Stimulated activated CD4-positive, alpha-beta T cell treated with anti-CD3 and anti-CD28 coated beads, Interleukin-12 subunit alpha, Interleukin-12 subunit beta, amount 100 ng/mL, for 24 hours (primary cell): Measurements from ENCODE around the gene ITGA5.

Source experiments
- DNase-seq, 2 experiments: peaks; one replicate each; pipeline ENCODE4 v3.0.0-alpha.2; 2020; ENCODE audit warnings: low read depth in 2 of 2

The ITGA5 gene

GRCh38 chr12:54430471-54431069 lies 11.5 kb upstream of the ITGA5 start:
- DNase-seq: no peak

DNA sequence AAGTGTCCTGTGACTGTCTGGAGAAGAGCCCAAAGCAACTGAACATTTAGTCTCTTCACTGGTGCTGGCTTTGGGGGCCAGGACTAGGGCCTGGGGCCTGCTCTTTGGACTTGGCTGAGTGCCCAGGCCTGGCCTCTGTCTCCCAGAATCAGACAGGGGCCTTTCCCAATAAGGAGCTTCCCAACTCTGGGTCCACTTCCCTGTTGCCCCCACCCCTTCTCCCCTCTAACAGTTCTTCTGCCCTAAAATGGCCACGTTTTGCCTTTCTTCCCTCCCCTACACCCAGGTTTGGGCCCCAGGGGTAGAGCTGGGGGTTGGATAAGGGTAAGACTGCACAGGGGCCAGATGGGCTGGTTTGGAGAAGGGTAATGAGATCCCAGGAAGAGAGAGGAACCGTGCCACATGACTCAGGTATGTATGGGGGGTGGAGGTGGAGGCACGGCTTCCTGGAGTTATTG lies 10.0 kb upstream of the ITGA5 start:
- no peak for DNase-seq

- DNase-seq: no peak
Observed at GRCh38 chr12:54428050-54429013, 9.3 kb upstream of the ITGA5 start.

DNA sequence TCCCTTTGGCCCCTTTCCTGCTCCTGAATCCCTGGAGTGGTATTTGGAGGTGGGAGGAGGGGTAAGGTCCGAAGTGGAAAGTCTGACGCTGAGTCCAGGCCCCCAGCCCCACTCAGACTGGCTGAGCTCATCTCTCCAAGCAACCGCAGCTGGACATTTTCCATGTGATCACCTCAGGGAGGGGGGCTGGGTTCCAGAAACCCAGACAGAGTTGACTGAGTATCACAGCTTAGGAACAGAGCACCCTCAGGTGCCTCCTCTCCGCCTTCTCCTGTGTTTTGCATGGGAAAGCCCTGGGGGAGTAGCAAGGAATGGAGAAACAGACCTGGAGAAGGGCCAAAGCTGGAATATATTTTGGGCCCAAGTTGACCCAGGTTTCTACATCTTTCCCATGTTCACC lies 8.0 kb upstream of the ITGA5 start:
- no peak for DNase-seq

DNA sequence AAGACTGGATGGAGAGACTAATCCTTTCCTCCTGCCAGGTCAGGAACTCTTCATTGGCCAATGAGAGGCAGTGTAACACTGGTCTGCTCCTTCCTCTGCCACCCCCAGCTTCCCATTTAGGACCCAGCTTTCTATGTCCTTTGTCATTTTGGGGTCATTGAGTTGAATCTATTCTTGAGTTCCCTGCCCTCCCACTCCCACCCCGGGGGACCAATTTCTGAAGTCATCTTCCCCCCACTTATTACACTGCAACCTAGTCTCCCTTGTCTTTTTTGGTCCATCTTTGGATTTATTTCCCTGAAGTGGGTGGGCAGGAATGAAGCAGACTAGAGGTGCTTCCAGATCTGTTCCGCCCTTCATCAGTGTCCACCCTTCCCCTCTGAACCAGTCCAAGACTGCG lies 7.6 kb upstream of the ITGA5 start:
- no peak for DNase-seq

GRCh38 chr12:54425702-54426101 lies 6.6 kb upstream of the ITGA5 start:
- no peak for DNase-seq

DNA sequence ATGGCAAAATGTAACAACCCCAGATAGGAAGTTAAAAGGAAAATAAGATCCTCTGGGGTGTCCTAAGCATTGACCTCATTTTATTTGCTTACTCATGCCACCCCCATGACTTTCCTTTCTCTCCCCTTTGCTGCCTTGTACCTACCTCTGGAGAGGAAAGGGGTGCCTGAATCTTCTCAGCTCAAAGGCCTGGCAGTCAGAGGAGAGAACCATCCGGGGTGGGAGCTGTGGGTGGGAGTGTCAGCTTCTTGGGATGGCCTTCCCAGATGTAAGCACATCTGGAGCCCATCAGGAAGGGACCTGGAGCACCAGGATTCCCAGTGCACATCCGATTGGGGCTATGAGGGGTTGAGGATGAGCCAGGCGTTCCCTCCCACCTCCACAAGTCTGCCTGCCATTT lies 5.2 kb upstream of the ITGA5 start:
- DNase-seq: no peak

DNA sequence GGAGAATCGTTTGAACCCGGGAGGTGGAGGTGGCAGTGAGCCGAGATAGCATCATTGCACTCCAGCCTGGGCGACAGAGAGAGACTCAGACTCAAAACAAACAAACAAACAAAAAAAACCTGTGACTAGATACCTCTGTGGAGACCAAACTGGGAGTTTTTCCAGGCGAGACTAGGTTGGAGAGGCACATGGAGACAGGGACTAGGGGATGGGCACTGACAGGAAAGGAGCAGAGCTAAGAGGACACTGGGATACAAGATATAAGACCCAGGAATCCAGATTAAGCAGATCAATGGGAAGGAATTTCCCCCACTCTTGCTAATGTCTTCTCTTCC lies 4.7 kb upstream of the ITGA5 start:
- no peak for DNase-seq

GRCh38 chr12:54421879-54422250 lies 2.8 kb upstream of the ITGA5 start:
- no peak for DNase-seq

- DNase-seq: no peak
Observed at GRCh38 chr12:54421175-54421878, 2.3 kb upstream of the ITGA5 start.

GRCh38 chr12:54420766-54421144 lies 1.7 kb upstream of the ITGA5 start:
- DNase-seq: no peak

- no peak for DNase-seq
Observed at GRCh38 chr12:54418441-54419087, 502 bp downstream of the ITGA5 start.

DNA sequence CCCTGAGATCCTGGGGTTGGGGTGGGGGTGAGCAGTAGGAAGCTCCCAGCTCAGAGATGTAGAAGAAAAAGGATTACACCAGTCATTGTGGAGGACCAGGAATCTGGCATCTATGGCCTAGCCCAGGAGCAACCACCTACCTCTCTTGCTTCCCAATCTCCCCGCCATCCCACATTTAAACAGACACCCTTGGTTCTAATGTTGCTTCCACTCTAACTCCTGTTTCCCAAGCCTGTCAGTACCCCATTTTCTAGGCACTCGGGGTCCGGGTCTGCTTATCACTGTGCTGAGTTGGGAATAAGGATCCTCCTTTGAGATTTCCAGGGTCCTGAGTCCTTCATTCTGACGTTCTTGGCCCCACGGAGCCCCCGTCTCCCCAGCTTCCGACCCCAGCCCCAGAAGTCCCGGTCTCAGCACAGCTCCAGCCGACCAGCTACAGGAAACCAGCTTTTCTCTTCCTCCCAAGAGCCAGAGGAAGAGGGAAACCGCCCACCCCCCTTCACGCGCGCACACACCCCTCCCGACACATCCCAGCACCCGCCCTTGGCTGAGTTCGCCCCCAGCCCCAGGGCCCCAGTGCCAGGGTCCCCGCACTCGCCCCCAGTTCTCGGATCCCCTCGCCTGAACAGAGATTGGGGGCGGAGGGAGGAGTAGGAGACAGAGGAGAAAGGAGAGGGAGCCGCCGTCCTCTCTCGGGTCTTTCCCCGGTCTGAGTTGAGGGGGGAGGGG lies 1.2 kb downstream of the ITGA5 start:
- no peak for DNase-seq

GRCh38 chr12:54416687-54417603 lies 2.1 kb downstream of the ITGA5 start:
- DNase-seq: no peak

- DNase-seq: no peak
Observed at GRCh38 chr12:54415221-54415929, 3.7 kb downstream of the ITGA5 start.

GRCh38 chr12:54413284-54414190 lies 5.5 kb downstream of the ITGA5 start:
- peak; percentile 40 to 51 for DNase-seq

DNA sequence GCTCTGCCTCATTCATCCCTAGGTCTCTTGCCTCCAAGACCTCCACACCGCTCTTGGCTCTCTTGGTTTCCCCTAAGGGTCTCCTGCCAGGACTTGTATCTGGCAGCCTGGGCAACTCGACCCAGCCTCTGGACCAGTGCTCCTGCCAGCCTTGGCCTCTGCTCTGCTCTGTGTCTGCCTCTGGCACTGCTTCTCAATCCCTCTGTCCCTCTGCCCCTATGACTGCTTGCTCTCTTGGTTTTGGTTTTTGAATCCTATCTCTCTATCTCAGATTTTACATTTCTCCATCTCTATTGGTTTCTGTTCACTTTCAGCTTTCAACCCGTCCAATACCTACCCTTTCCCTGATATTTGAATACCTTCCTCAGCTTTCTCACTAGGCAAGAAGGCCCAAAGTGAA lies 6.3 kb downstream of the ITGA5 start:
- no peak for DNase-seq

DNA sequence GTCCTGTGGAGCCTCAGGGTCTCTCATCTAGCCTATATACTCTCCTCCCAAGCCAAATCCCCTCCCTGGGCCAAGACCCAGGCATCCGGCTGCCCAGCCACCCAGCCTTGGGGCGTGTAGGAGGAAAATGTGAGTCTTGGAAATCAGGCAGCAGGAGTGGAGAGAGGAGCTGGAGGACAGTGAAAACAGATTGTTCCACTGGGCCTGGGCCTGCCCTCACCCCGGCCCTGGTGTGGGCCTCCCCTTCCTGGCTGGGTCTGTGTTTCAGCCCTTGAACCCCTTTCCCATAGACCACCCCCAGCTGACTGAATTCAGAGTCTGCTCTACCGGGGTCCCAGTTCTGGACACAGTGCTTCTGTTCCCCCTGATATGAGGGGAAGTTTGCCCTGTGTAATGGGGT lies 6.7 kb downstream of the ITGA5 start:
- no peak for DNase-seq
